Colon (tissue), 2 donors: ENCODE measurements around the gene SLC44A2.

ENCODE experiments used
- FAIRE-seq: peaks from 2 replicates; lab custom pipeline; 2012; peaks lifted over from hg19 to GRCh38; lab: Jason Lieb, UNC
- donor health status: control.
- donor health status: control.

The SLC44A2 gene

GRCh38 chr19:10625003-10625761 lies at the start of gene SLC44A2:
TSS of gene SLC44A2 (plus strand) at chr19:10625553. CDS start at chr19:10625634, 81 bp downstream.
- no peak for FAIRE-seq

GRCh38 chr19:10577951-10578350 lies 47.4 kb upstream of the SLC44A2 start:
- FAIRE-seq, result no peak

- no peak for FAIRE-seq
These were observed 44.2 kb upstream of the SLC44A2 start for GRCh38 chr19:10580979-10581631.

GRCh38 chr19:10582091-10582490 lies 43.3 kb upstream of the SLC44A2 start:
- FAIRE-seq, result no peak

- no peak for FAIRE-seq
These were observed 42.1 kb upstream of the SLC44A2 start for GRCh38 chr19:10583036-10583776.

GRCh38 chr19:10586396-10586795 lies 39.0 kb upstream of the SLC44A2 start:
- no peak for FAIRE-seq

- FAIRE-seq, result no peak
These were observed 38.1 kb upstream of the SLC44A2 start, which contains the start of gene AP1M2 for GRCh38 chr19:10587022-10587838. TSS of gene AP1M2 (minus strand) at chr19:10587312. CDS start at chr19:10587231, 81 bp downstream.

GRCh38 chr19:10587839-10588150 lies 37.6 kb upstream of the SLC44A2 start:
- FAIRE-seq, result no peak

GRCh38 chr19:10593148-10593547 lies 32.2 kb upstream of the SLC44A2 start:
- FAIRE-seq, result no peak

GRCh38 chr19:10593820-10594637 lies 31.3 kb upstream of the SLC44A2 start:
- no peak for FAIRE-seq

- FAIRE-seq, result no peak
These were observed 25.2 kb upstream of the SLC44A2 start for GRCh38 chr19:10600149-10600548.

- FAIRE-seq, result no peak
These were observed 23.4 kb upstream of the SLC44A2 start for GRCh38 chr19:10601999-10602329.

GRCh38 chr19:10602330-10603083 lies 22.8 kb upstream of the SLC44A2 start:
- no peak for FAIRE-seq

GRCh38 chr19:10603084-10603872 lies 22.1 kb upstream of the SLC44A2 start:
- no peak for FAIRE-seq

- no peak for FAIRE-seq
These were observed 21.4 kb upstream of the SLC44A2 start for GRCh38 chr19:10603873-10604459.

GRCh38 chr19:10604460-10604980 lies 20.8 kb upstream of the SLC44A2 start:
- no peak for FAIRE-seq

GRCh38 chr19:10611907-10612306 lies 13.4 kb upstream of the SLC44A2 start:
- FAIRE-seq, result no peak

- no peak for FAIRE-seq
These were observed 12.7 kb upstream of the SLC44A2 start for GRCh38 chr19:10612499-10613119.
